NCI-H69 (cell line): ENCODE measurements around the gene BACE1-AS.
"Not testable (repeated sequence)": the region's sequence is repeated elsewhere in the genome, so short reads cannot be mapped to it uniquely, and the experiment has no call there.

Source experiments
- DNase-seq: peaks from one replicate; lab custom pipeline; 2025; lab: John Stamatoyannopoulos, UW

BACE1-AS gene

GRCh38 chr11:117327255-117327566, 36.1 kb downstream of the BACE1-AS start:
- not testable (repeated sequence) for DNase-seq

DNA sequence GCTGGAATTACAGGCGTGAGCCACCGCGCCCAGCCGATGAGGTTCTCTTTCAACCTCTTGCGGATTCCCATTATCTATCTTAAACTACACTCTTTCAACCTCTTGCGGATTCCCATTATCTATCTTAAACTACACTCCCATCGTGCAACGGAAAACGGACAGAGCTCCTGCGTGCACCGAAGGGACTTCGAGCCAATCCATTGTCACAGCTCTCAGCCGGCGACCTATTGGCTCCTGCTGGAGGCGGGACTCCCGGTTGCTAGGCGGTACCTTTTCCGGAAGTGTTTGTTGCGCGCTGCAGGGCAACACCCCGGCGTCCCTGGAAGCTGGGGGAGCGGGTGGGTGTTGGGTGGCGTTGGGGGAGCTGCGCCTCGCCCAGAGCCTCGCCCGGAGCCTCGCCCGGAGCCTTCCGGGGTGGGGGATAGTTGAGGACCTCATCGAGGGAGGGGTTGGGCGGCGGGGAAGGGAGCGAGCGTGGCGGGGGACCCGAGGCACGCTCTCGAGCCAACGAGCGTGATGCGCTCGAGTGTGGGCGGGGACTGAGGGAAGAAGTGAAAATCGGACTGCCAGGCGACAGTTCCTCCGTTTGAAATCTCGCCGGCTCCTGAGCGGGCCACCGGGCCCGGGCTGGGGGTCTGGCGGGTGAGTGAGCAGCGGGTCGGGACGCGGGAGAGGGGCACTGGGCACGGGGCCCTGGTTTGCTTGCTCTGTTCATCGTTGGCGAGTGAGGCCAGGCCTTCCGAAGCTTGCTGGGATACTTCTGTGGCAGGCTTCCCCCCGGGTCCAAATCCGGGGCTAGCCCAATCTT, 36.6 kb downstream of the BACE1-AS start, which contains the start of gene CEP164:
Gene CEP164 (plus strand): TSS at position 288 of the 808 bp plus-strand sequence. CDS start 10,733 bp downstream, outside the sequence.
- peak; percentile 99 for DNase-seq

DNA sequence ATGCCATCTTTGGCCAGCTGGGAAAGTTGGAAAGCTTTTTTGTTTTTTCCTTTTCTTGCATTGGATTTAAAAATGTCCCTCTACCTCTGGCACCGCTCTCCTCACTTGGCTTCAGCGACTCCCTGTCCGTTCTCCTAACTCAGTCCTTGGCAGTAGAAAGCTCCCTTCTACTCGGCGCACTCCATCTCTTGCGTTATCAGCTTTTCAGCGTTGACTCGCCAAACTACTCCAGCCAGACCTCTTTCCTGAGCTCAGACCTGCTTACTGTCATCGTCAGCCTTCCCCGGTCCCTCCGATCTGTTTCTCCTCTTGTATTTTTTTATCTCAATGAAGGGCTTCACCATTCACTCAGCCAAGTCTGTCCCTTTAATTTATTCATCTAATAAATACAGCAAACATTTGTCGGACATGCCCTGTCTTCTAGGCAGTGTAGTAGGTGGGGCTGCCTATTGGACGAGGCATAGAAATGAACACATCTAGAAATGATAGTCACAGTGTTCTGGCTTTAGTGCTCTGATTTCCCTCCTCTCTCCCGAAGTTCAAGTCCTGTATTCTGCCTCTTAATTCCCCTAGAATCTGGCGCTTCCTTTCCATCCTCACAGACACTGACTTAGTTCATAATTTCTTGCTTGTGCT, 37.3 kb downstream of the BACE1-AS start:
- peak; percentile 63 for DNase-seq

DNA sequence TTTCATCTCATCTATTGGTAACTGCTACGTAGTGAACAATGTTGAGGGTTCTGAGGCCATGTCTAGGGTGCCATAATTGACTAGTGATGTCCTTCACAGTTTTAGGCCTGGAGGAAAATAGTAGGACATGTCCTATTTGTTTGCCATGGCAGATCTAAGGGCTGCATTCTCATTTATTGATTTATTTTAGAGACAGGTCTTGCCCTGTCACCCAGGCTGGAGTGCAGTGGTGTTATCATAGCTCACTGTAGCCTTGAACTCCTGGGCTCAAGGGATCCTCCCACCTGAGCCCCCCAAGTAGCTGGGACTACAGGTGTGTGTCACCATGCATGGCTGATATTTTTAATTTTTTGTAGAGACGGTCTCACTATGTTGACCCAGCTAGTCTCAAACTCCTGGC, 41.7 kb downstream of the BACE1-AS start:
- DNase-seq, result no peak

- DNase-seq, result no peak
Observed at GRCh38 chr11:117333917-117334316, 42.8 kb downstream of the BACE1-AS start.

- no peak for DNase-seq
Observed at GRCh38 chr11:117334896-117335295, 43.8 kb downstream of the BACE1-AS start.

GRCh38 chr11:117335399-117335798, 44.3 kb downstream of the BACE1-AS start:
- DNase-seq, result no peak

GRCh38 chr11:117337076-117337475, 45.9 kb downstream of the BACE1-AS start:
- DNase-seq, result no peak
